B cell (primary cell): ENCODE results near the gene JUNB.

Experiments used
- EZH2 ChIP-seq: IDR thresholded peaks from 2 replicates; pipeline ENCODE4 v1.6.1; 2012; ENCODE audit warnings: borderline replicate concordance, low read depth, mild to moderate bottlenecking, moderate library complexity, low read length; ENCODE audit not compliant: insufficient read depth, poor library complexity, severe bottlenecking
- TF ChIP-seq, protein P1 (sequence below): fragments of 200-600 bp; IDR thresholded peaks from one replicate; pipeline ENCODE4 v1.8.0; 2022; ENCODE audit warnings: antibody characterized with exemption, mild to moderate bottlenecking

DNA sequence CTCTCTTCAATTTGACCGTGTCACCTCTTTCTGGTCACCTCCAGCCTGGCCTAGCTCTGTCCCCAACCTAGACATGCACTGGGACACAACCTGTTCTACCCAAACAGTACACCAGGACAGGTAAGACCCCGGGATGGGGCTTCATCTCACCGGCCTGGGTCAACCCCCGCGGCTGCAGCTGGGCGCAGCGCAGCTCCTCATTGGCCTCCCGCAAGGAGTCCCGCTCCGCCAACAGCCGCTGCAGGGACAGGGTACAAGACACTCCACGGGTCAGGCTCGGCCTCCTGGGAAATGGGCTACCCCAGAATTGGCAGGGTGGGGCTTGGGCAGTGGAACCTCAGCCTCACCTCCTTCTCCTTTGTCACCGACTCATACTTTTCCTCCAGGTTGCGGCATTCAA lies 23.6 kb upstream of the JUNB start:
- TF ChIP-seq, protein P1, sequence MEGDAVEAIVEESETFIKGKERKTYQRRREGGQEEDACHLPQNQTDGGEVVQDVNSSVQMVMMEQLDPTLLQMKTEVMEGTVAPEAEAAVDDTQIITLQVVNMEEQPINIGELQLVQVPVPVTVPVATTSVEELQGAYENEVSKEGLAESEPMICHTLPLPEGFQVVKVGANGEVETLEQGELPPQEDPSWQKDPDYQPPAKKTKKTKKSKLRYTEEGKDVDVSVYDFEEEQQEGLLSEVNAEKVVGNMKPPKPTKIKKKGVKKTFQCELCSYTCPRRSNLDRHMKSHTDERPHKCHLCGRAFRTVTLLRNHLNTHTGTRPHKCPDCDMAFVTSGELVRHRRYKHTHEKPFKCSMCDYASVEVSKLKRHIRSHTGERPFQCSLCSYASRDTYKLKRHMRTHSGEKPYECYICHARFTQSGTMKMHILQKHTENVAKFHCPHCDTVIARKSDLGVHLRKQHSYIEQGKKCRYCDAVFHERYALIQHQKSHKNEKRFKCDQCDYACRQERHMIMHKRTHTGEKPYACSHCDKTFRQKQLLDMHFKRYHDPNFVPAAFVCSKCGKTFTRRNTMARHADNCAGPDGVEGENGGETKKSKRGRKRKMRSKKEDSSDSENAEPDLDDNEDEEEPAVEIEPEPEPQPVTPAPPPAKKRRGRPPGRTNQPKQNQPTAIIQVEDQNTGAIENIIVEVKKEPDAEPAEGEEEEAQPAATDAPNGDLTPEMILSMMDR: no peak
- TF ChIP-seq EZH2: no peak
